ENCODE measurements around the gene ZNF516.

GRCh38 chr18:76484749-76485387 lies 10.2 kb downstream of the ZNF516 start:
- TF ChIP-seq CTCF (IDR thresholded peaks at IDR 0.05; ENCODE audit: poor library complexity): no peak
- no peak for TF ChIP-seq EZH2 (IDR thresholded peaks at IDR 0.05; ENCODE audit: borderline replicate concordance)
- no peak for TF ChIP-seq EZH2phosphoT487 (IDR thresholded peaks at IDR 0.05; ENCODE audit: low read depth, severe bottlenecking, unreplicated experiment)

All from hepatocyte (in vitro differentiated cells).